ENCODE data around the gene ZBTB8OS.

ZBTB8OS gene

DNA sequence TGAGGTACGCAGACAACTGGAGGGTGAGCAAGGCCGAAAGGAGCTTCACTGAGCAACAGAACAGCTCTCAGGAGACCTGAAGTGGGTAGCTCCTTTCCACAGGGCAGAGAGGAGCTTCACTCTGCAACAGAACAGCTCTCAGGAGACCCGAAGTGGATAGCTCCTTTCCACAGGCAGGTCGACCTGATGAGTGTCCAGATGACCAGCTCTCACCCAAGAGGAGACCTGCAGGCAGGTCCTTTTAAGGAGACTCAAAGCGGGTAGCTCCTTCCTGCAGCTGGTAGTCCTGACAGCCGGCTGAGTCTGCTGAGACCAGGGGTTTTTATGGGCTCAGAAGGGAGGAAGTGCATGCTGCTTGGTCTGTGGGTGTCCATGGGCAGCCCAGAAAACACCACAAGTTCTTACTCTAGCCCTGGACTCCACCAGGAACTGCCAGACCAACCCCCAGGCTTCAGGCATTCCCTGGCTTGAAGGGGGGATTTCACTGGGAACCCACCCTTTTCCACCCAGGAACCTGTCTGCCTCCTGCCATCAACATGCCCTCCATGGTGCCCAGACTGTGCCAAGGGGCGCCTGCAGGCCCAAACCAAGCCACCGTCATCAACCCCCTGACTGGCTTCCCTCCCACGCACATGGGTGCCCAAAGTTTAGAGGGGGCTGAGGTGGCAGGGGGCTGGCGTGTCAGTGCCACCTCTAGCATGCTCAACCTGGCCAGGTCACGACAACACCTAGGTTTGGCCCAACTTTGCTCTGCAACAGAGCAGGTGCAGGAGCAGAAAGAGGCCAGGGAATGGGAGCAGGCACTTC is 43.6 kb downstream of the ZBTB8OS start:
- DNase-seq, result no peak

DNA sequence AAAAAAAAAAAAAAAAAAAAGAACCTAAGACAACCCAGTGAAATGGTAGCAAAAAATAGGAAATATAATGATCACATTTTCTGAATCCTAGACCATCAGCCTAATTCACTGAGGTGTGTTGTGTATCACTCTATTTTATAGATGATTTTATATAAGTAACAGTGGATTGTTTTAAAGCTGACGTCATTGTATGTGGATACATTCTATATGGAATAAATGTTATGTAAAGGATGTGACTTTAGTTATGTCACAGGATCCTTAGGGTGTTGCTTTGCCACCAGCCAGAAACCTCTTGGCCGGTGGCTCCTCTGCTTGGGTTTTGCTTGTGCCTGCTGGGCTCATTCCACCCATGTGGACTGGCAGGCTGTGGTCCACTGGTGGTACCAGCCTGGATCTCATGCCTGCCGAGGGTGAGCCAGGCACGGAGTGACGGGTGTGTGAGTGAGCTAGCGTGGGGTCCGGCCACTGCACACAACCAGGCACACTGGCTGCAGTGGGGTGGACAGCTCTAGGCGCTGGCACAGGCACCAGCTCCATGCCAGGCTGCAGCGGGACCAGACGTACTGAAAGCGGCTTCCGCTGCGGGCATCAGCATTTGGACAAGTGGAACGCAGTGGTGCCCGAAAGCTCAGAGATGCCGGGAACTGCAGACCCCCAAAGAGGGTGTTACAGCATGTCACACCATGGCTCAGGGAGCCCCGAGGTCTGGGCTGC is 44.5 kb downstream of the ZBTB8OS start:
- DNase-seq, result no peak

DNA sequence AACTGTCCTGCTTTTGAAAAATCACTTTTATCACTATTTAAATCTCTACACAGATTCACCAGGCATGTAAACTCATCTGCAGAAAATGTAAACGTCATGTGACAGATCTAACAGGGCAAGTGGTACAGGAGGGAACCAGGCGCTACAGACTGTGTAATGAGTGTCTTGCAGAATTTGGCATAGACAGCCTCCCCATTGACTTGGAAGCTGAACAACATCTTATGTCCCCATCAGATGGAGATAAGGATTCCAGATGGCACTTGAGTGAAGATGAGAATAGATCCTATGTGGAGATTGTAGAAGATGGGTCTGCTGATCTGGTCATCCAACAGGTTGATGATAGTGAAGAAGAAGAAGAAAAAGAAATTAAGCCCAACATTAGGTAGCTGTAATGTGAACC is 50.3 kb downstream of the ZBTB8OS start:
- DNase-seq, result no peak

- no peak for DNase-seq
These were observed 57.4 kb downstream of the ZBTB8OS start for GRCh38 chr1:32592943-32593342.

- no peak for DNase-seq
These were observed 69.9 kb downstream of the ZBTB8OS start for GRCh38 chr1:32580348-32581017.

Measured in GOT3 (cell line).